Activated T-helper 1 cell treated with Interleukin-2 at 50 U/mL for 16 hours (primary cell): Measurements from ENCODE around the gene GHR.

ENCODE experiments used
- DNase-seq: peaks from one replicate; pipeline ENCODE4 v3.0.0-alpha.2; 2020; ENCODE audit warnings: low read depth

Gene GHR

GRCh38 chr5:42462083-42462482 is 38.8 kb downstream of the GHR start:
- no peak for DNase-seq

GRCh38 chr5:42467572-42467971 is 44.3 kb downstream of the GHR start:
- DNase-seq: no peak

- DNase-seq: no peak
Measured at GRCh38 chr5:42467981-42468524, 44.8 kb downstream of the GHR start.

- DNase-seq: no peak
Measured at GRCh38 chr5:42483472-42484154, 60.4 kb downstream of the GHR start.

- no peak for DNase-seq
Measured at GRCh38 chr5:42487077-42487476, 63.8 kb downstream of the GHR start.

- DNase-seq: no peak
Measured at GRCh38 chr5:42487821-42488220, 64.6 kb downstream of the GHR start.

GRCh38 chr5:42490831-42491230 is 67.6 kb downstream of the GHR start:
- DNase-seq: no peak

- no peak for DNase-seq
Measured at GRCh38 chr5:42491699-42492098, 68.5 kb downstream of the GHR start.

- DNase-seq: no peak
Measured at GRCh38 chr5:42492974-42493373, 69.7 kb downstream of the GHR start.

GRCh38 chr5:42494414-42494813 is 71.2 kb downstream of the GHR start:
- DNase-seq: no peak

- DNase-seq: no peak
Measured at GRCh38 chr5:42495914-42496313, 72.7 kb downstream of the GHR start.

GRCh38 chr5:42496397-42497156 is 73.3 kb downstream of the GHR start:
- DNase-seq: no peak

GRCh38 chr5:42498000-42498399 is 74.8 kb downstream of the GHR start:
- no peak for DNase-seq

- no peak for DNase-seq
Measured at GRCh38 chr5:42499016-42499415, 75.8 kb downstream of the GHR start.

- no peak for DNase-seq
Measured at GRCh38 chr5:42500003-42500599, 76.9 kb downstream of the GHR start.

- DNase-seq: no peak
Measured at GRCh38 chr5:42502613-42503470, 79.6 kb downstream of the GHR start.

GRCh38 chr5:42506662-42507061 is 83.4 kb downstream of the GHR start:
- no peak for DNase-seq

GRCh38 chr5:42507451-42508097 is 84.3 kb downstream of the GHR start:
- no peak for DNase-seq

- no peak for DNase-seq
Measured at GRCh38 chr5:42513246-42513645, 90.0 kb downstream of the GHR start.

GRCh38 chr5:42514754-42515153 is 91.5 kb downstream of the GHR start:
- DNase-seq: no peak

GRCh38 chr5:42515504-42515903 is 92.3 kb downstream of the GHR start:
- no peak for DNase-seq
